Measurements from ENCODE around the gene SIAH3.

SIAH3 gene

DNA sequence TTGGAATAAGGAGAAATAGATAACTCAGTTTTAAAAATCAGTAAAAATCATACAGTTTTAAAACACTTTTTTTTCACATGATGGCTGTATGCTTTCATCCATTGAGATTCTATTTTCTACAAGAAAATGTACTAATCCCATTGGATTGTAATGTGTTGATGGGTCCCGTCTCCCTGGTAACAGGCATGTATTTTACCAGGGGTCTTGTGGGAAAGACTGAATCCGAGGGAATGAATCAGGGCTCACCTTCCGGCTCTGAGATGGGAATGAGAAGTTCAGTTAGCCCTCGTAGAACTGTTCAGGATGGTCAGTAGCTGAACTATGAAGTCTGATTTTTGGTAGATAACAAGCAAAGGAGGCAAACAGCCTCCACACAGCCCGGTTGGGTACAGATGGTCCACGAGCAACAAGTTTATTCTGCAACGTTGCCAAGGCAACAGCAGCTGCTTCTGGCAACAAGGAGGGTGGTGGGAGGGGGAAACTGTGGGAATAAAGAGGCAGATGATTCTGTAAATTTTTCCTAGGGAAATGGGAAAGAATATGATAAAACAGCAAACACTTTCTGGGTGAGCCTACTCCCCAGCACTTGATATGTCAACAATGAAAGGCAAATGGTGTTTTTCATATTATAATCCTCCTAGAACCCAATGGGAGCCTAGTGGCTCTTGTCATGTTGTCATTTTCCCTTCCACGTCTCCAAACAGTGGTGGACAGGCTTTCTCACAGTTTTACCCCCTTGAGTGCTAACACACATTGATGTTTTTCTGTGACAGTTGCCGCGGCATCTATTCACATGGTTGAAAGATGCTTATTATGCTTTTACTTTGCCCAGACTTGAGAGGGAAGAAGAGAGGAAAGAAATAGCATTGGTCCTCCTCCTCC is 12.4 kb upstream of the SIAH3 start:
- DNase-seq (ENCODE audit: low spot score) = no peak

DNA sequence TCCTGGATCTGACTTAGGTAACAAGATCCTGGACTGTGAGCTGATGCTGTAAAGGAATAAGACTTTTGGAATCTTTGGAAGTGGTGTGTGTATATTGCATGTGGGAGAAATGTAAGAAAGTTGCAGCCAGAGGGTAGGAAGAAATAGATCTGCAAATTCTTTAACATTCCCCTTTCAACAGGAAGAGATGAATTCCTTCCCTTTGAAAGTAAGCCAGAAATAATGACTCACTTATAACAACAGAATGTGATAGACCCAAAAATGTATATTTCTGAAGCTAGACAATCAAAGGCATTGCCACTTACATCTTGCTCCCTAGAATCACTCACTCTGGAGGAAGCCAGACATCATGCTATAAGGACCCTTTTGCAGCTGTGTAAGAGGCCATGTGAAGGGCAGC is 9.8 kb upstream of the SIAH3 start:
- DNase-seq (ENCODE audit: low spot score) = no peak

DNA sequence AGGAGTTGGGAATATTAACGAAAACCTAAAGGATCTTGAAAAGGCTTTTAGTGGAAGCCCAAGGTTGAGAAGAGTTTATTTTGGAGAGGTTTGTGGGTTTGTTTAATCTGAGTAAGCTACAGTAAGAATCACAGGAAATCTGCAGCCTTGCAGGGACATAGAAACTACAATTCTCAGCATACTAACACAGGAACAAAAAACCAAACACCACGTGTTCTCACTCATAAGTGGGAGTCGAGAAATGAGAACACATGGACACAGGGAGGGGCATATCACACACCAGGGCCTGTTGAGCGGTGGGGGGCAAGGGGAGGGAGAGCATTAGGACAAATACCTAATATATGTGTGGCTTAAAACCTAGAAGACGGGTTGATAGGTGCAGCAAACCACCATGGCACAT is 8.7 kb upstream of the SIAH3 start:
- no peak for DNase-seq (ENCODE audit: low spot score)

DNA sequence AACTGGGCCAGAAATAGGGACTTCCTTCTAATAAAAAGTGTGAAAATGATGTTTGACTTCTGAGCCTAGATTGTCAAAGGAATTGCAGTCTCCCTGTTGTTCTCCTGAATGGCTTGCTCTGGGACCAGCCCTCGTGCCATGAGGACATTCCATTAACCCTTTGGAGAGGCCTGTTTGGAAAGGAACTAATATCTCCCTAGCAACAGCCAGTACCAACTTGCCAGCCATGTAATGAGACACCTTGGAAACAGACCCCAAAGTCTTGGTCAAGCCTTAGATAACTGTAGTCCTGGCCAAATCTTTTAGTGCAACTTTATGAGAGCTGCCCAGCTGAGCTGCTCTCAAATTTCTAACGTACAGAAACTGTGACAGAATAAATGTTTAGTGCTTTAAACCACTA is 8.2 kb upstream of the SIAH3 start:
- no peak for DNase-seq (ENCODE audit: low spot score)

DNA sequence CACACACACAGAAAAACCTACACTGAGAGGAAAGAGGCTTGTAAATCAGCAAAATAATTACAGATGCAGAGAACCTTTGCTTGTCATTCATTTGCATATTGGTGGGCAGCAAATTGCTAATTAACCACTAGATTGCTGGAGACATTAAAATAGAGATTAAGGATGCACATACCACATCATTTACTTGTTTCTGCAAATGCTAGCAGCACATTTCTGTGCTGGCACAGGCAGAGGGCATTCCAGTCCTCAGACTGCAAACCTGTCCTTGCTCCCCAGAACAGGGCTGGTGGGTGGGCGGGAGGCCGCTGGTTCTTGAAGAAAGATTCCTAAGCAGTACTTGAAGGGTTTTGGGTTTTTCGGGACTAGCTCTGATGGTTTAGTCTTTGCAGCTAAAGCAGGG is 941 bp upstream of the SIAH3 start:
- DNase-seq (ENCODE audit: low spot score) = no peak

DNA sequence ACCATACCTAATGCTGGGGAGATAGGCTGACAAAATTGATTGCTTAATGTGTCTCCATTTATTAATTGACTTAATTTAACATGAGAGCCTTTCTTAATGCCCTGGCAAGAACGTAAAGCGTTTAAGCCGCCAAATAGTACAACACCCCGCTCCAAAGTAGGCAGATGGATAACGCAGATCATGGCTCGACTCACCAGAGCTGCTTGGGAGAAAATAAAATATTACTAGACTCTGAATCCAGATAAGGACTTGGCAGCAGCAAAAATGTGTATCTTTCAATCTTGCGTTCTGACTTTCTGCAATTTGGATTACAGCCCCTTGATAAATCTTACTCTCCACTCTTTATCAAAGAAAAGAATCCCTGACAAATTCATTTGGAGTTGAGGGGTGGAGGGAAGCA is 403 bp upstream of the SIAH3 start:
- no peak for DNase-seq (ENCODE audit: low spot score)

DNA sequence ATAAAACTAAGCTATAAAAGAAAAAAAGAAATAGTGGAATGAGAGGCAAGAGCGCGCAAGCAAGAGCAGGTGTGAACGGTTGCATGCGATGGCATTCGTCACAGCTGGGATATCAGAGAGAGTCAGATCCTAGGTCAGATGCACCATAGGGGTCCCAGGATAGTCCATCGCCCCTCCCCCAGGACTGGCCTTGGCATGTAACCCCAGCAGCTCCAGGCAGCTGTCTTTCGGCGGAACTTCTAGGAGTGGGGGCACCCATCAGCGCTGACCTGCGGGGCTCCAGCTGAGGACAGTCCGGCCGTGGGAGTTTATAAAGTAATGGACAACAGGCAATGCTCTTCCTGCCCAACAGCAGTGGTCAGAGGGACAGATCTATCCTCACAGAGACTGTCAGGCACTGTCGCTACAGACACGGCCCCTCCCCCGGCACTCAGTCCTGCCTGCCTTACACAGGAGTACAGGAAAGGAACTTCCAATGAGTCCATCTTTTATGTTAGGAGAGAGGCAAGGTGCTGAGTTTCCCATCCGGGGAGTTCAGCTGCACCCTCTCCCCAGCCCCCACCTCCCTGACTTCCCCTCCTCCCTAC is 1.4 kb downstream of the SIAH3 start:
- DNase-seq (ENCODE audit: low spot score) = no peak

DNA sequence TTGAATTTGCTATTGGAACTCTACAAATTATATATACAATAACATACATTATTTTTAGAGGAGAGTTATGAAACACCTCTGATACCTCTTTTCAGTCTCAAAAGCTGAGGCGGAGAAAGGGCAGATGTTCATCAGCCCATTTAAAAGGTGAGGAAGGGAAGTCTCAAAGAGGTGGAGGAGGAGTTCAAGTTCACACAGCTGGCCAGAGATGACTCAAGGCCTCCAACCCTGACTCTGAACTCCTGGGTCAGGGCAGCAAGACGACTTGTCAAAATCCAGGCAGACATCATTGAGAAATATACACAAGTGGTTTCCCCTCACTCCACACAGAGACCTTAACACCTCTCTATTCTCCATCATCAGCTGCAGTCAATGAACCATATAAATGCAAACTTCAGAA is 2.1 kb downstream of the SIAH3 start:
- DNase-seq (ENCODE audit: low spot score) = no peak

DNA sequence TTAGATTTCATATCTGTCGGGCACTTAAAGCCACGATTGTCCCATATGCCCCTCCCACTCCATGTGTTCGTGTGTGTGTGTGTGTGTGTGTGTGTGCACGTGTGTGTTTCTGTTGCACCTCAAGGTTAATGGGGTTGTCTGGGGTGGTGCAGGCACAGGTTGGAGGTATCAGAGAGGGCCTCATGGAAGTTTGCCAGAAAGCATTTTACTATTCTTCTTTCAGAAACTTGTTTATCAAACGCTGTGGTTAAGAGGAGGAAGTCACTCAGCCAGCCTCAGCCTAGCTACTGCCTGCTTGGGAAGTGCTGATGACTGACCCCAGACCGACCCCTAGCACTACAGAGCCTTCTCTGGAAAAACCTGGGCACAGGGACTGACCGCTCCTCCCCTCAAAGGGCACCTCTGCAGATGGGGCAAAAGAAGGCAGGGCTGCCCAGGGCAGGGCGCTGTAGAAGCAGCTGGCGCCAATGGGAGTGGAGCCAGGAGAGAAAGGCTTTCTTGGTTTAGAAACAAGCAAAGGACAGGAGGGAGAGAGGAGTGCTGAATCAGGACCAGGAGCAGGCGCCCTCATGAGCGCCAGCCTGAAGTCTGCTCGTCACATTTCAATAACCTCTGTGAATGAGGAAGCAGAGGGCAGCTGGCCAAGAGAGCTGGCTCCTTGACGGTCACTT is 3.9 kb downstream of the SIAH3 start:
- DNase-seq (ENCODE audit: low spot score) = peak; percentile 24

DNA sequence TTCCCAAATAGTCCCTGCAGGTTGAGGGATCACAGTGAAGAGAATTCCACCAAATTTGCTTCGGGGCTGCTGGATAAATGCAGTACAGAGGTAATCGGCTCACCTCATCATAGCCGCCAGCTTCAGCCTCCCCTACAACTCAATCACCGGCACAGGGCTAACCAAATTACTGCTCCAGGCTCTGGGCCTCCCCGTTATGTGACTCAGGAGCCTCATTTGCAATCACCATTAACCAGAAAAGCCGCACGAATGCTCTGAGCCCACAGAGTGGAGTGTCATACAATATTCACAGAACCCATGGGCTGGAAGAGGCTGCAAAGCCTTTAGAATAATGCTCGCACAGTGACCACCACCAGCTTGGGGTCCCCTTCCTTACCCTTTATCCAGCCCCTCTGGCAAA is 4.9 kb downstream of the SIAH3 start:
- DNase-seq (ENCODE audit: low spot score) = no peak

DNA sequence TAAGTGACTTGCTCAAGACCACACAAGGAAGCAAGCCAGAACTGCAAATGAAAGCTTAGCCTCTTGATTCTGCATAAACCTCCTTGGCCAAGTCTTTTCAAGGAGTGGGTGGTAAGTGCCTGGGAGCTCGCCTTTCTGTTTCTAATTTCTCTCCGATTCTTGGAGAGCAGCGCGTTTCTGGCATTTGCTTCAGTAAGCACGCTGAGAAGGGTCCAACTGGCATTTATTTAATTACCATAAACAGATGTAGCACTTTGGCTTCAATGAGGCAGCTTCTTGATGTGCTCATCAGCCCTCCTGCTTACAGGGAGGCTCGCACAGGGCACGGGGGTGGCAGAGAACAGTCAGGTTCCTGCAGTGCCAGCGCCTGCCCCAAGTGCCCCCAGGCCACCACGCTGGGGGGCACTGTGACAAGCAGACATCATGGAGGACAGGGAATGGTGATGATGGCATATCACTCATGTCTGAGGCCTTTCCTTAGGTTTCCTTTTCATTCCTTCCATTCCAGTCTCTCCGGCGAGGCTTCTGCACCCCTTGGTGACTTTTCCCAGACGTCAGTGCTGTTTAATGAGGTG is 13.3 kb downstream of the SIAH3 start:
- DNase-seq (ENCODE audit: low spot score) = no peak

DNA sequence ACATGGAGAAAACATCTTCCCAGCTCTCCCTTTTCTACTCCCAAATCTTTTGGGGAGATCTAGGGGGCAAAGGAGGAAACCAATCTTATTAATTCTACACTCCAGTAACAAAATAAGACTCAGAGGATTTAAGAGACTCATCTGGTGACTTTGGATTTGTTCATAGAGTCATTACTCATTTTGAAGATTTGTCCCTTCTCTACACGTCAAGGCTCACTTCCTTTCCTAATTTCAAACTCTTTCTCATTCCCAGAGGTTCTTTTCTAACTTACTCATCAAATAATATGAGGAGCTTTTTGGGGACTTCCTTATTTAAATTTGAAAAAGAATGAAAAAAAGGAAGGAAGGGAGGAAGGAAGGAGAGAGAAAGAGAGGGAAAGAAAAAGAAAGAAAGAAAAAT is 14.4 kb downstream of the SIAH3 start:
- no peak for DNase-seq (ENCODE audit: low spot score)

DNA sequence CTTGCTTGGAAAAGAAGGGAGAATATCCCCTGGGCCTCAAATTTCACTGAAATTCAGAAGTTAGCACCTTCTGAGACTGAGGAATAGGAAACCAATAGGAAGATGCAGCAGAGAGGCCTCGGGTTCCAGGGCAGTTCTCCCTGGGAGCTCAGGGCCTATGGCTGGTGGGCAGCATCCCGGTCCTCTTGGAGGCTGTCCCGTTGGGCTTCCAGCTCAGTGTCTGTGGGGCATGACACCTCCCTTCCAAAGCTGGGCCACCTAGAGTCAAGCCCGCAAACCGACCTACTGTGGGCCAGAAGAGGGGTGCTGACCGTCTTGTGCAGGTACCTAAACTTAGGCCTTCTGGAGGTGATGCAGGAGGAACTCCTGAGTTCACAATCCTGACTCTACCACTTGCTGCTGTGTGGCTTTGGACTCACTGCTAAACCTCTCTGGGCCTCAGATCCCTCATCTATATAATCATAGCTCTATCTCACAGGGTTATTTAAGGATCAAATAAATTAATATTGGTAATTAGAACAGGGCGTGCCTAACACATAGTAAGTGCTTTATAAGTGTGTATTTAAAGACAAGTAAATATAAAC is 17.1 kb downstream of the SIAH3 start:
- DNase-seq (ENCODE audit: low spot score) = no peak

DNA sequence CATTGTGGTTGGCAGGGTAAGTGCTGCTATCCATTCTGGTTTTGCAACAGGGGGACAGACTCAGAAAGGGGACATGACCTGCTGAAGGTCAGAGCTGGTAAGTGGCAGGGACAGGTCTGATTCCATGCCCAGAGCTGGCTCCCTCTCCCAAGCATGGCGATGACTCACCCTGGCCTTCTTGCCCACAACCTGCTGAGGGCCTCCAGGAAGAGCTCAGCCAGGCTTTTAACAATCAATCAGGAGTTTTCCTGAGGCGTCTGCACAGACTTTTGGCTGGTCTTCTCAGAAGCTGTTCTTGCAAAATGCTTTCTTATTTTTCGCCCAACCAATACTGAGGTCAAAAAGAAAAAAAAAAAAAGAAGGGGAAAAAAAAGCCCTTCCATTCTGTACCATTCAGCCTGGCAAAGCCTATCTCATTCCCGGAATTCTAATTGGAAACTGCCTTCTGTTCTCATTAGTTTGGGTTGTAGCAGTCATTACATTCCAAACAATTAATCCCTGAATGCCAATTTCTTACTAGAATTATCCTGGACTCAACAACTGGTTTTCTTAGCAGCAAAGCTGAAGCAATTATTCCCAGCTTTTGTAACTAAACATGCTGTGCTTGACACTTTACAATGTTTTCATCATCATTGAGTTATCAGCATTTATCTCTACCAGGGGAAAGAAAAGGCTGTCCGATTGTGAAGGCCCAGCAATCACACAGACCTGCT is 17.7 kb downstream of the SIAH3 start:
- peak; percentile 40 for DNase-seq (ENCODE audit: low spot score)

DNA sequence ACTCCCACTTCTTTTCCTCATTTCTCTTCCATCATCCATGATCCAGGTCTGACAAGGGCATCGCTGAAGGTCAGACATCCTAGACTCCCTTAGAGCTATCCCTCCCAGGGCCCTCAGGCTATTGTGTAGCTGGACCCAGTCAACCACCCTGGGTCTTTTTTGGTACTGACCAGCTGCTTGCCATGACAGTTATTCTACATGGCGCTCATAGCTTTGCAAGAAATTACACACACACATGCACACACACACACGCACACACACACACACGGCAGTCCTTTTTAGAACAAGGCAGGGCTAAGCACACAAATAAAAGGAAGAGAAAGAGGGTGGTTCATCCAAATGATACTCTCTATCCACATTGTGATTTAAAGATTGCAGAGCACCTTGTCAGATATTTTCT is 18.3 kb downstream of the SIAH3 start:
- DNase-seq (ENCODE audit: low spot score) = no peak

DNA sequence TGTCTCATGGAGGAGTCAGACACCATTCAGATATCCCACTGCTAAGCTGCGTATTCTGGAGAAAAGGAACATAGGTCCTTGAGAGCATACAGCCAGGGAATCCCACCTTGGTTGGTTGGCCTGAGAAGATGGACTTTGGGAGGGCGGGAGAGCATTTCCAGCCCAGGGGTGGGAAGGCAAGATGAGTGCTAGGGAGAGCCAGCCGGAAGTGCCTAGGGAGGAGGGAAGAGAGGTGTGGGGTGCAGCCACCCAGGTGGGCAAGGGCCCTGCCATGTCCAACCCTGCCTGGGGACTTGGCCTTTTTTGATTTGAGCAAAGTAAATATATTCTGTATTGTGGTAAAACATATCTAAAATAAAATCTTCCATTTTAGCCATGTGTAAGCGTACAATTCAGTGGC is 19.7 kb downstream of the SIAH3 start:
- DNase-seq (ENCODE audit: low spot score) = no peak

DNA sequence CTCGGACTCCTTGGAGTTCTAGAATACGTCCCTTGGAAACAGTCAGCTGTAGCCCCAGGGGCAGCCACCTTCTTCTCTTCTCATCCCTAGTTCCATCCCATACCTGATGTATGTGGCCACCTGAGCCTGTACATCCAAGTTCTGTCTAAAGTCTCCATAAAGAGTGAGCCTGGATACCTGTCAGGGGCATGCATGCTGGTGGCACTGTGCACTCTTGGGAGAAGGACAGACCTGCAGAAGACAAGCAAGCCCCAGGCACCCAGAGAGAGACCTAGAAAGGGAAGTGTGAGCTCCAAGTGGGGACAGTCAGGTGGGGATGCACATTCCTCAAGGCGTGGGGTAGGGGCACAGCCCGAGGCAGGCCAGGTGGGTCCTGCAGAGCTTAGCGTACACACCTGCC is 21.4 kb downstream of the SIAH3 start:
- no peak for DNase-seq (ENCODE audit: low spot score)

DNA sequence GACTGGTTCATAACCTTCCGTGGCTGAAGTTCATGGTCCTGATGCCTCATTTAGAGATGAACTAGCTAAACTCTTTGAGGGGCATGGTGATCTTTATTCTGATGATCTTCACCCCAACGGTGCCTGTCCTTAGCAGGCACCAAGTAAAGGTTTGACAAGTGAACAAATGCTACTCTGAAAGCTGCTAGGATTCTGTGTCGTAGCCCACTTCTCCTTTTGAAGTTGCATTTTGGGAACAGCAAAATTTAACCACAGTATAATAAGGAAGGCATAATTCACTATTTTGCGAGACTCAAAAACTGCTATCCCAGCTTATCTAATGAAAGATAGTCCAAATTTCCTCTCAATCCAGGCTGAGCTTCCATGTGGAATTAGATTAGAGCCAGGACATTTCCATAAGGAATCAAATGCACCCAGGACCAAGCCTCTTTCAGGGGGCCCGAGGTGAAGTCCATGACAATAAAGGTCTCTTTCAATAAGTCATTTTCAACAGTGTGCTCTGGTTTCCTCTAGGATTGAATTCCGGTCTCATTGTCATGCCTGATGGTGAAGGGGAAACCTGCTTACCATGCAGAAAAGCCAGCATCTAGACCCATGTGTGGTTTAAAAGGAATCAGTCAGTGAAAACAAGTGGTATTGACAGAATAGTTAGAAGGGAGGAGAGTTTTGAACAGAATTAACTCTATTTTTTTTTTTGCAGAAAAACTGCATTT is 23.1 kb downstream of the SIAH3 start:
- DNase-seq (ENCODE audit: low spot score) = no peak

DNA sequence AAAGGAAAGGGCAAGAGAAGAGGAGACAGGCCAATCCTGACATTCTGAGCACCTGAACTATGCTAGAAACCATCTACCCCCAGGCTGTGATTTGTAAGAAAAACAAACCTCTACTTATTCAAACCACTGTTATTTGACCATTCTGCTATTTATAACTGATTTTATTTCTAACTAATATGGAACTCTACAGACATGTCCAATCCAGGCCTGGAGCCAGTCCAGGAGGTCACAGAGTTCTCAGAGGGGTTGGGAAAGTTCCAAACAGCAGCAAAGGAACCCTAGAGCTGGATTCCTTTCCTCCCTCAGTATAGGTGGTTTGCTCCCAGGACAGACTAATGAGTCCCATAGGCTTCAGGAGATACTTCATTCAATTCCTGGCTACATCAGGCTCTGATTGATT is 24.2 kb downstream of the SIAH3 start:
- no peak for DNase-seq (ENCODE audit: low spot score)

DNA sequence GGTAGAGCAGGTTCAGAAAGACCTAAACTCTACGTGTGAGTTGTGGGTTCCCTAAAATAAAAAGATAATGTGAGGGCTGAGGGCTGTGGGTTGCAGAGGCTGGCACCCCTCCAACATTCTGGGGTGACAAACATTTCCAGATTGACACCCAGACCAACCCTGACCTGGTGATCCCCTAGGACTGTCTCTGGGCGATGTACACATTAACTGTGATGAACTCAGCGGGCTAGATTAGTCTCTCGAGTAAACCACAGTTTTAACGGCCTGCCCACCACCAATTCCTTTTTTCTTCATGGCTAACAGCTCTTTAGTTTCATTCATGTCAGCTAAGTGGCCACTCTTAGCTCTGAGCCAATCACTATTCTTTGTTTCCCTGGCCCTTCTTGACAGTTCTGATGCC is 24.8 kb downstream of the SIAH3 start:
- DNase-seq (ENCODE audit: low spot score) = no peak

DNA sequence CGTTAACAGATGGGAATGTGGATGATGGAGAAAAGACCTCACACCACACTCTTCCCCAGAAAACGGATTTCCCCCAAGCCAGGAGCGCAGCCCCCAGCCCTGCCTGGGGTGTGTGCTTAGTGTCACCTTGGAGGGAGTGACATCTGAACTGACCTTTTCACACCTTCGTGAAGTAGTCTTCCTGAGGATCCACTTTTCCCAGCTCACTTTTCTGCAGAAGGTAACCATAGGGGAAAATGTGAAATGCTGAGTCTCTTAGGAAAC is 26.2 kb downstream of the SIAH3 start:
- DNase-seq (ENCODE audit: low spot score) = no peak

DNA sequence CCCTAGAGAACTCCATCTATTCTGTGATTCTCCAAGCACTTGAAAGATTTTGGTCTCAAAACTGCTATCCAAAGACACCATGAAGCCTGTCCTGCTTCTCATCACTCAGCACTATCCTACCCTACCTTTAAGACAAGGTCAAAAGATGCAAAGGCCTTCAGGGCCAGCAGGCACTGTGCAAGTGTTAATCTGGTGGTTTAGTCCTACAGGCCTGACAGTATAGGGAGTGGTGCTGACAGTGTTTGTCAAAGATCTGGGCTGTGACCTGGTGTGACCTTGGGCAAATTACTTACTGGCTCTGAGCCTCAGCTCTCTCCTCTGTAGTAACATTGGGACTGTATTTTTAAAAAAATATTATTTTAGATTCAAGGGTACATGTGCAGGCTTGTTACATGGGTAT is 28.0 kb downstream of the SIAH3 start:
- no peak for DNase-seq (ENCODE audit: low spot score)

All from COLO829 (cell line).